Suppressor macrophage treated with lipopolysaccharide for 1 hour (primary cell): Measurements from ENCODE around the gene PTGES.

Experiments
- DNase-seq, 3 donors: peaks; one replicate each; pipeline ENCODE4 v3.0.0-alpha.2; 2020 to 2022

Gene PTGES

GRCh38 chr9:129716091-129716490, 36.8 kb downstream of the PTGES start:
- DNase-seq = no peak

- DNase-seq = peak; percentile 45 to 70 (median 49)
Observed at GRCh38 chr9:129714511-129715061, 38.3 kb downstream of the PTGES start.

DNA sequence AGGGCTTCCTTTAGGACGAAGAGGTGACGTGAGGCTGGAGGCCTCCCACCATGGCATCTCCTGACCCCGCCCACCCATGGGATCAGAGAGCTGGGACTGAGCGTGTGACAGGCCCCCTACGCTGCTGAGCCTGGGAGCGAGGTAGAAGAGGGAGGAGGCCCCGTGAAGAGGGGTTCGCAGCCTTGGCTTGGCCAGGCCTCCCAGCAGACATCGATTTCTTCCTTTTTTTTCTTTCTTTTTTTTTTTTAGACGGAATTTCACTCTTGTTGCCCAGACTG, 39.5 kb downstream of the PTGES start:
- no peak for DNase-seq

DNA sequence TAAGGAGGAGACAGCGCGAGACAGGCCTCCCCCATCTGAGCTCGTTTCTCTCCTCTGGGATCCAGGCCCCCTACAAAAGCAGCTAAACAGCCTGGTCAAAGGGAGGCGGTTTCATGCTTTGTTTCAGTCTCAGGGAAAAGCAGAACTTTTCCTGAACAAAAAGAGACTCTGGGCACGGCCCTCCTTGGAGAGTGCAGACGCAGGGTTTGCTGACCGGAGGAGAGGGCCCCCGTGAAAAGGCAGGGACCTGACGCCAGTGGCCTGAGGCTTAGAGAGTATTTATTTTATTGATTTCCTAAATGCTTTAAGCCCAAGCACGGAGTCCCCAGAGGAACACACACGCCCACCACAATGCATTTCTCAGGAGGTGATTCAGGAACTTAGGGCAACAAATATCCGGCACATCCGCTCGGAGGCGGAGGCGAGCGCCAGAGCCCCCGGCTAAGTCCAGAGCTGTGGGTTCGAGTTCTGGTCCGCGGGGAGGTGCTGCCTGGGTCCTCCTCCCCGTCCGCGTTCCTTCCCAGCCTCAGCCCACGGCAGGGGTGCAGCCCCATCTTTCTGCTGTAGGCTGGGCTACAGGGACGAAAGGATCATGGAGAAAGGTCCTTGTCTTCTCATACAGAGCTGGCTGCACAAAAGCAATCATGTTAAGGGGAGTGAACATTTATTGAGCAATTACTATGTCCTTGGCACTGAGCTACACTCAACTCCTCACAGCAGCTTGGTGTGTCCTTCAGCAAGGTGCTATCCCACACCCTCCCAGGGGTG, 40.0 kb downstream of the PTGES start:
- DNase-seq = peak; percentile 68 to 72 (median 70)

DNA sequence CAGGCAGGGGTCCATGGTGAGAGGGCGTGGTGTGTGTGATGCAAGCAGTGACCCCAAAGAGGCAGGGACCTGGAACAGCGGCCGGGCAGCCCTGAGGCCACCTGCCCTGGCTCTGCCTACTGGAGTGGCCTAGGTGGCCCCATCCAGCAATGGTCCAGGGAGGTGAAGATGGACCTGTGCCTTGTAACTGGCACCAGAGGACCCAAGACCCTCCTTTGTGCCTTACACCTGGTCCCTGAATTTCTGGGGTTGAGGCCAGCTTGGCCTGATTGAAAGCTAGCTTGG, 42.7 kb downstream of the PTGES start:
- DNase-seq = no peak

DNA sequence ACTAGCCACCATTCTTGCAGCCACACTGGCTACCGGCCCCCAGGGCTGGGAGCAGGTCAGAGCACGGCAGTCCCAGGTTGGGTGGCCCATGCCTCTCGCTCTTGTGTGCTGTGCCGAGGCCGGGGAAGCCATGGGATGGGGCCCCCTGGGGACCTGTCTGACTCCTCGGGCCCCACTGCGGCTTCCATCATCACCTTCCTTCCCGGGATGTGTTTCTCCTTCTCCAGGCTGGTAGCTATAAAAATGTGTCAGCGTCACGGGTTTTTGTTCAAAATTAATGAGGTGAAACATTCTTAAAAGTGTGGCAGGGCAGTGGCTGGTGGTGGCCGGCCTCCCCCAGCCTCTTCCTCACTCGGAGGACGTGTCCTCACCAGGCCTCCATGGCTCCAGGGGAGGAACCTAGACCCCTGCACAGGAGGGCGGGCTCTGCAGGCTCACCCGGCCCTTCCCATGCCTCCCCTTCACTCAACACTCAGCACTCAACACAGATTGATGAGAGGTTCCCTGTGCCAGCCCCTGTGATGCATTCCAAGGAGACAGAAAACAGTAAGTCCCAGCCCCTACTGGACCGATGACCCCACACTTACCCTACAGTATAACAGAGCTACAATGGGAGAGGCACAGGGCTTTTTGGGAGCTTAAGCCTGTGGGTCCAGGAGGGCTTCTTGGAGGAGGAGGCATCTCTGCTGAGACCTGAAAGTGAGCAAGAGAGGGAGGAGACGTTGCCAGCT, 43.2 kb downstream of the PTGES start:
- DNase-seq = no peak

DNA sequence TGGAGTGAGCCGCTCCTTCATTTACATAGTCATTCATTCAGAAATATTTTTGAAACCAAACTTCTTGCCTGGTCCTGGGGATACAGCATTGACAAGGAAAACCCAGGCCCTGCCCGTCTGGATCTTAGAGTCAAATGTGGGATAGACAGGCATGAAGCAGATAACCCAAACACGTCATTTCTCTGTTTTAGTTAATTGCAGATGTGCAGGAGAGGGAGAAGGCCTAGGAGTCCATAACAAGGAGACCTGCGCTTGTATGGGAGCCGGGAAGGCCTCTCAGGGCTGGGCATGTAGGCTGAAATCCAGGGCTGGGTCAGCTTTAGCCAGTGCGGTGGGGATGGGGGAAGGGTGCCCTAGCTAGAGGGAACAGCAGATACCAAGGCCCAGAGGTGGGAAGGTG, 44.0 kb downstream of the PTGES start:
- DNase-seq = no peak

- DNase-seq = no peak
Observed at GRCh38 chr9:129704807-129705206, 48.0 kb downstream of the PTGES start.

DNA sequence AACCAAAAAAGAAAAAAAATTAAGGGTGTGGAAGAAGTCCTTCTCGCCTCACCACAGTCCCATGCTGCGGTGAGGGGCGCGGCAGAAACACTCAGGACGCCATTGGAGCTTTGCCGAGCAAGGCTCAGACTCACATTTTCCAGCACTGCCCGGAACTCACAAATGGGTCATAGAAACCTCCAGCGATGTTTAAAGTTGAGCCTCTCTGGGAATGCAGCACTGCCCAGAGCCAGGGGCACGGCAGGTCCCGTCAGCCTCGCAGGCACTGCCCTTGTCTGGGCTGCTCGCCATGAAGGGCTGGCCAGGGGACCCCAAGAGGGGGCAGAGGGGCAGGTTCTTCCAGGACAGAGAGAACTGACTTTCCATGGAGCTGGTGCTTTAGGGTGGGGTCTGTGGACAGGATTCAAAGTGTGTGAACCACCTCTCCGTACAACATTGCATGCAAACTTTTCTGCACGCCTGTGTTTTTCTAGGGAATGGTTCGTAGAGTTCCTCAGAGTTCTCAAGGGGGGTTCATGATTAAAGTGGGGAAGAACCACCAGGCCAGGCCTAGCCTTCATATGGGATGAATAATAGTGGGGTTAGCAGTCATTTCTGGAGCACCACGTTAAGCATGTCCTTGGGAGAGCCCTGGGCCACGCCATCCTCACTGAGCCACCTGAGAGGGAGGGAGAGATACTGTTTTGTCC, 49.0 kb downstream of the PTGES start:
- no peak for DNase-seq

GRCh38 chr9:129702589-129703520, 50.0 kb downstream of the PTGES start:
- DNase-seq = peak; percentile 41 to 60 (median 49)

GRCh38 chr9:129701549-129701948, 51.3 kb downstream of the PTGES start:
- no peak for DNase-seq

- DNase-seq = no peak
Observed at GRCh38 chr9:129701054-129701453, 51.8 kb downstream of the PTGES start.

- DNase-seq = peak; percentile 22 to 56 (median 36)
Observed at GRCh38 chr9:129698254-129698757, 54.5 kb downstream of the PTGES start.

- peak in 2 of 3 donors; percentile 11 to 31 for DNase-seq
Observed at GRCh38 chr9:129697656-129698253, 55.1 kb downstream of the PTGES start.

DNA sequence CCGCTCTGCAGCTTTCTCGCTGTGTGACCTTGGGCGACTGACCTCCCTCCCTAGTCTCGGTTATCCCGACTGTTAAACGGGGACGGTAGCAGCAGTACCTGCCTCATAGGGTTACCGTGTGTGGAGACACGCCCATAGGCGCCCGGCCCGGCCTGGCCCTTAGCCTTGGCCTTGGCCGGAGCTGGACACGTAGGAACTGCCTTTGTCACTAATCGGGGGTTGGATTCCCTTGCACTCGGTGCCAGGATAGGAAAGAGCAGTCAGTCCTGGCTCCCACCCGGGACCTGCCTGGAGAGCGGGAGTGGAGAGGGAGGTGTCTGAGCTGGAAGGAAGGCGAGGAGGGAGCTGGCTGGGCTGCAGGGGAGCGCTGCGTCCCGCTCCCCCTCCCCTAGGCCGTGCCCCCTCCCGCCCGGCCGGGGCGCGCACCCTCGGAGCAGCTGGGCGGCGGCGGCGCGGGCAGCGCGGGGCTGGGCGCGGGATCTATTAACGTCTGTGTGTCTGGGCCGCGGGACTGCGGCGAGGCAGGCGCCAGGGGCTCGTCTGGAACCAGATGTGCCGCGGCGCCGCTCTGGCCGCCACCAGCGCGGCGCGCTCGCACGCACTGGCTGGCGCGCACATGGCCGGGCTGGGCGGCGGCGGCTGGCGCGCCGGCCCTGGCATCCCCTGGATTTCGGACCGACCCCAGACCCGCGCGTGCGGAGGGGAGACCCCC, 55.7 kb downstream of the PTGES start:
- DNase-seq = no peak

GRCh38 chr9:129695870-129696269, 57.0 kb downstream of the PTGES start:
- no peak for DNase-seq

DNA sequence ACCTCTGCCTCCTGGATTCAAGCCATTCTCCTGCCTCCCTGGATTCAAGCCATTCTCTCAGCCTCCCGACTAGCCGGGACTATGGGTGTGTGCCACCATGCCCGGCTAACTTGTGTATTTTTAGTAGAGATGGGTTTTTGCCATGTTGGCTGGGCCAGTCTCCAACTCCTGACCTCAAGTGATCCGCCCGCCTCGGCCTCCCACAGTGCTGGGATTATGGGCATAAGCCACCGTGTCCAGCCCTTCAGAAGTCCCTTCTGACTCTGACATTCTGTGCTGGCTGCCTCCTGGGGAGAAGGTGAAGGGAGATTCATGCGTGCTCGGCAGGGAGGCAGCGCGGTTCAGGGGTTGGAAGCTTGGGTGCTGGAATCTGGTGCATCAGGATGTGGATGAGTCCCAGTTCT, 58.6 kb downstream of the PTGES start:
- no peak for DNase-seq

GRCh38 chr9:129693741-129694140, 59.1 kb downstream of the PTGES start:
- DNase-seq = no peak

- no peak for DNase-seq
Observed at GRCh38 chr9:129692534-129692933, 60.3 kb downstream of the PTGES start.
